ENCODE data around the gene RRP1B. TPM values are rescaled to one million over a fixed set of nuclear protein-coding genes. Genes with fewer than 3 reads are reported as not detected.

Gene RRP1B
- total and polyA plus RNA-seq, 9 of the 15 experiments (the other 6 are each of a cell fraction or from before 2014, with no cell fraction given): 6.8 to 66.6 (median 41.9) TPM

DNA sequence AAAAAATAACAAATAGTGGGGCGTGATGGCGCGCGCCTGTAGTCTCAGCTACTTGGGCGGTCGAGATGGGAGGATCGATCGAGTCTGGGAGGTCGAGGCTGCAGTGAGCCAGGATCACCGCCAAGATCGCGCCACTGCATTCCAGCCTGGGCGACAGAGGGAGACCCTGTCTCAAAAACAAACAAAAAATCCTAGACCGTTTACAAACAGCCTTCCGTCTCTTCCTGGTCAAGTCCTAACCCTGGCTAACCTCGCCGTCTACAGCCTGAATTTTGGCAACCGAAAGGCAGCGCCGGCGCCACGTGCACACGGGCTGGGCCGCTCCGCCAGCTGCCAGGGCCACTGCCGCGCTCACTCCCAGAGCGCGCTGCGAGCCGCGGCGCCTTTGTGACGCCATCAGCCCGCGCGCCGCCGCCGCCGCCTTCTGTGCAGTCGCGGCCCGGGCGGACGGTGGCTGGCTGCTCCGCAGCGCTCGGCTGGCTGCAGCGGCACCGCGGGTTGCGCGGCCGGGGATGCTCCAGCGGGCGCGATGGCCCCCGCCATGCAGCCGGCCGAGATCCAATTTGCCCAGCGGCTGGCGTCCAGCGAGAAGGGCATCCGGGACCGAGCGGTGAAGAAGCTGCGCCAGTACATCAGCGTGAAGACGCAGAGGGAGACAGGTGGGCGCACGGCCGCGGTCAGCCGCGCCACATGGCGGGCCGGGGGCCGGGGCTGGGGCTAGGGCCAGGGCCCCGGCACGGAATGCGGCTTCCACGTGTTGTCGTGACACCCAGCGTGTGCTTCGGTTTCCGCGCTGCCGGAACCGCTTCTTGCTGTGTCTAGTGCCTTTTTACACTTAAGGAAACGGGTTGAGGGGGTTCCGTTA is at the start of gene RRP1B, which contains the start of gene HSF2BP (continued):
- TF ChIP-seq, protein P1, sequence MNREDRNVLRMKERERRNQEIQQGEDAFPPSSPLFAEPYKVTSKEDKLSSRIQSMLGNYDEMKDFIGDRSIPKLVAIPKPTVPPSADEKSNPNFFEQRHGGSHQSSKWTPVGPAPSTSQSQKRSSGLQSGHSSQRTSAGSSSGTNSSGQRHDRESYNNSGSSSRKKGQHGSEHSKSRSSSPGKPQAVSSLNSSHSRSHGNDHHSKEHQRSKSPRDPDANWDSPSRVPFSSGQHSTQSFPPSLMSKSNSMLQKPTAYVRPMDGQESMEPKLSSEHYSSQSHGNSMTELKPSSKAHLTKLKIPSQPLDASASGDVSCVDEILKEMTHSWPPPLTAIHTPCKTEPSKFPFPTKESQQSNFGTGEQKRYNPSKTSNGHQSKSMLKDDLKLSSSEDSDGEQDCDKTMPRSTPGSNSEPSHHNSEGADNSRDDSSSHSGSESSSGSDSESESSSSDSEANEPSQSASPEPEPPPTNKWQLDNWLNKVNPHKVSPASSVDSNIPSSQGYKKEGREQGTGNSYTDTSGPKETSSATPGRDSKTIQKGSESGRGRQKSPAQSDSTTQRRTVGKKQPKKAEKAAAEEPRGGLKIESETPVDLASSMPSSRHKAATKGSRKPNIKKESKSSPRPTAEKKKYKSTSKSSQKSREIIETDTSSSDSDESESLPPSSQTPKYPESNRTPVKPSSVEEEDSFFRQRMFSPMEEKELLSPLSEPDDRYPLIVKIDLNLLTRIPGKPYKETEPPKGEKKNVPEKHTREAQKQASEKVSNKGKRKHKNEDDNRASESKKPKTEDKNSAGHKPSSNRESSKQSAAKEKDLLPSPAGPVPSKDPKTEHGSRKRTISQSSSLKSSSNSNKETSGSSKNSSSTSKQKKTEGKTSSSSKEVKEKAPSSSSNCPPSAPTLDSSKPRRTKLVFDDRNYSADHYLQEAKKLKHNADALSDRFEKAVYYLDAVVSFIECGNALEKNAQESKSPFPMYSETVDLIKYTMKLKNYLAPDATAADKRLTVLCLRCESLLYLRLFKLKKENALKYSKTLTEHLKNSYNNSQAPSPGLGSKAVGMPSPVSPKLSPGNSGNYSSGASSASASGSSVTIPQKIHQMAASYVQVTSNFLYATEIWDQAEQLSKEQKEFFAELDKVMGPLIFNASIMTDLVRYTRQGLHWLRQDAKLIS (CRISPR knock-in tag; IDR thresholded peaks at IDR 0.05): peak; percentile 94
- TF ChIP-seq, protein P2, sequence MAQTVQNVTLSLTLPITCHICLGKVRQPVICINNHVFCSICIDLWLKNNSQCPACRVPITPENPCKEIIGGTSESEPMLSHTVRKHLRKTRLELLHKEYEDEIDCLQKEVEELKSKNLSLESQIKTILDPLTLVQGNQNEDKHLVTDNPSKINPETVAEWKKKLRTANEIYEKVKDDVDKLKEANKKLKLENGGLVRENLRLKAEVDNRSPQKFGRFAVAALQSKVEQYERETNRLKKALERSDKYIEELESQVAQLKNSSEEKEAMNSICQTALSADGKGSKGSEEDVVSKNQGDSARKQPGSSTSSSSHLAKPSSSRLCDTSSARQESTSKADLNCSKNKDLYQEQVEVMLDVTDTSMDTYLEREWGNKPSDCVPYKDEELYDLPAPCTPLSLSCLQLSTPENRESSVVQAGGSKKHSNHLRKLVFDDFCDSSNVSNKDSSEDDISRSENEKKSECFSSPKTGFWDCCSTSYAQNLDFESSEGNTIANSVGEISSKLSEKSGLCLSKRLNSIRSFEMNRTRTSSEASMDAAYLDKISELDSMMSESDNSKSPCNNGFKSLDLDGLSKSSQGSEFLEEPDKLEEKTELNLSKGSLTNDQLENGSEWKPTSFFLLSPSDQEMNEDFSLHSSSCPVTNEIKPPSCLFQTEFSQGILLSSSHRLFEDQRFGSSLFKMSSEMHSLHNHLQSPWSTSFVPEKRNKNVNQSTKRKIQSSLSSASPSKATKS (CRISPR knock-in tag; IDR thresholded peaks at IDR 0.05): no peak
- TF ChIP-seq TARDBP (IDR thresholded peaks at IDR 0.05): peak; percentile 36; the same call in 1 of the 2 replicates
- peak; percentile 98 for TF ChIP-seq ZFX (CRISPR knock-in tag; IDR thresholded peaks at IDR 0.05)
- peak; percentile 59 for TF ChIP-seq ZNF121 (CRISPR knock-in tag; conservative IDR thresholded peaks at IDR 0.05)
- TF ChIP-seq, protein P3, sequence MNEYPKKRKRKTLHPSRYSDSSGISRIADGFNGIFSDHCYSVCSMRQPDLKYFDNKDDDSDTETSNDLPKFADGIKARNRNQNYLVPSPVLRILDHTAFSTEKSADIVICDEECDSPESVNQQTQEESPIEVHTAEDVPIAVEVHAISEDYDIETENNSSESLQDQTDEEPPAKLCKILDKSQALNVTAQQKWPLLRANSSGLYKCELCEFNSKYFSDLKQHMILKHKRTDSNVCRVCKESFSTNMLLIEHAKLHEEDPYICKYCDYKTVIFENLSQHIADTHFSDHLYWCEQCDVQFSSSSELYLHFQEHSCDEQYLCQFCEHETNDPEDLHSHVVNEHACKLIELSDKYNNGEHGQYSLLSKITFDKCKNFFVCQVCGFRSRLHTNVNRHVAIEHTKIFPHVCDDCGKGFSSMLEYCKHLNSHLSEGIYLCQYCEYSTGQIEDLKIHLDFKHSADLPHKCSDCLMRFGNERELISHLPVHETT (CRISPR knock-in tag; conservative IDR thresholded peaks at IDR 0.05 in 1 of 2, IDR thresholded peaks at IDR 0.05 in 1 of 2): peak in 1 of 2 experiments; percentile 91; a peak in 2 of 4 replicates
- TF ChIP-seq ZNF75A (CRISPR knock-in tag; IDR thresholded peaks at IDR 0.05): no peak
- TF ChIP-seq, protein P4, sequence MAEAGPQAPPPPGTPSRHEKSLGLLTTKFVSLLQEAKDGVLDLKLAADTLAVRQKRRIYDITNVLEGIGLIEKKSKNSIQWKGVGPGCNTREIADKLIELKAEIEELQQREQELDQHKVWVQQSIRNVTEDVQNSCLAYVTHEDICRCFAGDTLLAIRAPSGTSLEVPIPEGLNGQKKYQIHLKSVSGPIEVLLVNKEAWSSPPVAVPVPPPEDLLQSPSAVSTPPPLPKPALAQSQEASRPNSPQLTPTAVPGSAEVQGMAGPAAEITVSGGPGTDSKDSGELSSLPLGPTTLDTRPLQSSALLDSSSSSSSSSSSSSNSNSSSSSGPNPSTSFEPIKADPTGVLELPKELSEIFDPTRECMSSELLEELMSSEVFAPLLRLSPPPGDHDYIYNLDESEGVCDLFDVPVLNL (CRISPR knock-in tag; IDR thresholded peaks at IDR 0.05; ENCODE audit: low read depth): peak; percentile 91
- TF ChIP-seq, protein P5, sequence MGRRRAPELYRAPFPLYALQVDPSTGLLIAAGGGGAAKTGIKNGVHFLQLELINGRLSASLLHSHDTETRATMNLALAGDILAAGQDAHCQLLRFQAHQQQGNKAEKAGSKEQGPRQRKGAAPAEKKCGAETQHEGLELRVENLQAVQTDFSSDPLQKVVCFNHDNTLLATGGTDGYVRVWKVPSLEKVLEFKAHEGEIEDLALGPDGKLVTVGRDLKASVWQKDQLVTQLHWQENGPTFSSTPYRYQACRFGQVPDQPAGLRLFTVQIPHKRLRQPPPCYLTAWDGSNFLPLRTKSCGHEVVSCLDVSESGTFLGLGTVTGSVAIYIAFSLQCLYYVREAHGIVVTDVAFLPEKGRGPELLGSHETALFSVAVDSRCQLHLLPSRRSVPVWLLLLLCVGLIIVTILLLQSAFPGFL (CRISPR knock-in tag; IDR thresholded peaks at IDR 0.05): 0 out of 2 replicates have a peak, but pooled peaks have one; percentile 72
- peak; percentile 18; the same call in 1 of the 2 replicates for TF ChIP-seq ZNF124 (CRISPR knock-in tag; IDR thresholded peaks at IDR 0.05)
- TF ChIP-seq, protein P6, sequence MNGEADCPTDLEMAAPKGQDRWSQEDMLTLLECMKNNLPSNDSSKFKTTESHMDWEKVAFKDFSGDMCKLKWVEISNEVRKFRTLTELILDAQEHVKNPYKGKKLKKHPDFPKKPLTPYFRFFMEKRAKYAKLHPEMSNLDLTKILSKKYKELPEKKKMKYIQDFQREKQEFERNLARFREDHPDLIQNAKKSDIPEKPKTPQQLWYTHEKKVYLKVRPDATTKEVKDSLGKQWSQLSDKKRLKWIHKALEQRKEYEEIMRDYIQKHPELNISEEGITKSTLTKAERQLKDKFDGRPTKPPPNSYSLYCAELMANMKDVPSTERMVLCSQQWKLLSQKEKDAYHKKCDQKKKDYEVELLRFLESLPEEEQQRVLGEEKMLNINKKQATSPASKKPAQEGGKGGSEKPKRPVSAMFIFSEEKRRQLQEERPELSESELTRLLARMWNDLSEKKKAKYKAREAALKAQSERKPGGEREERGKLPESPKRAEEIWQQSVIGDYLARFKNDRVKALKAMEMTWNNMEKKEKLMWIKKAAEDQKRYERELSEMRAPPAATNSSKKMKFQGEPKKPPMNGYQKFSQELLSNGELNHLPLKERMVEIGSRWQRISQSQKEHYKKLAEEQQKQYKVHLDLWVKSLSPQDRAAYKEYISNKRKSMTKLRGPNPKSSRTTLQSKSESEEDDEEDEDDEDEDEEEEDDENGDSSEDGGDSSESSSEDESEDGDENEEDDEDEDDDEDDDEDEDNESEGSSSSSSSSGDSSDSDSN (IDR thresholded peaks at IDR 0.05; ENCODE audit: borderline replicate concordance in 1 of 2, low read depth in 2 of 2, low read length in 2 of 2): peak; percentile 87 to 91; a peak in 2 of 4 replicates
- peak; percentile 66 to 91; a peak in 3 of 4 replicates for TF ChIP-seq NONO (IDR thresholded peaks at IDR 0.05; ENCODE audit: low read depth in 2 of 2, low read length in 1 of 2)

Data from K562 (cell line).